OCI-LY7 (cell line): ENCODE data around the gene DRC7.

ENCODE experiments used
- EZH2phosphoT487 ChIP-seq: fragments of 200-600 bp; sonication (generic); IDR thresholded peaks from 2 replicates; pipeline ENCODE4 v1.6.1; 2018; ENCODE audit warnings: low read depth, borderline replicate concordance, mild to moderate bottlenecking, mixed run types, antibody characterized with exemption, low read length, moderate library complexity, mixed read lengths
- TF ChIP-seq, protein P1 (sequence below): fragments of 200-600 bp; sonication (generic); conservative IDR thresholded peaks from 2 replicates; pipeline ENCODE4 v1.5.1; 2014; ENCODE audit warnings: mild to moderate bottlenecking, antibody characterized with exemption, low read length, moderate library complexity, mixed read lengths

- TF ChIP-seq, protein P1, sequence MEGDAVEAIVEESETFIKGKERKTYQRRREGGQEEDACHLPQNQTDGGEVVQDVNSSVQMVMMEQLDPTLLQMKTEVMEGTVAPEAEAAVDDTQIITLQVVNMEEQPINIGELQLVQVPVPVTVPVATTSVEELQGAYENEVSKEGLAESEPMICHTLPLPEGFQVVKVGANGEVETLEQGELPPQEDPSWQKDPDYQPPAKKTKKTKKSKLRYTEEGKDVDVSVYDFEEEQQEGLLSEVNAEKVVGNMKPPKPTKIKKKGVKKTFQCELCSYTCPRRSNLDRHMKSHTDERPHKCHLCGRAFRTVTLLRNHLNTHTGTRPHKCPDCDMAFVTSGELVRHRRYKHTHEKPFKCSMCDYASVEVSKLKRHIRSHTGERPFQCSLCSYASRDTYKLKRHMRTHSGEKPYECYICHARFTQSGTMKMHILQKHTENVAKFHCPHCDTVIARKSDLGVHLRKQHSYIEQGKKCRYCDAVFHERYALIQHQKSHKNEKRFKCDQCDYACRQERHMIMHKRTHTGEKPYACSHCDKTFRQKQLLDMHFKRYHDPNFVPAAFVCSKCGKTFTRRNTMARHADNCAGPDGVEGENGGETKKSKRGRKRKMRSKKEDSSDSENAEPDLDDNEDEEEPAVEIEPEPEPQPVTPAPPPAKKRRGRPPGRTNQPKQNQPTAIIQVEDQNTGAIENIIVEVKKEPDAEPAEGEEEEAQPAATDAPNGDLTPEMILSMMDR, result no peak
- no peak for TF ChIP-seq EZH2phosphoT487
Observed at GRCh38 chr16:57700781-57701551, 6.4 kb downstream of the DRC7 start.
